PC-9 (cell line): Measurements from ENCODE around the gene NFKBIA. TPM values are rescaled to one million over a fixed set of nuclear protein-coding genes. Genes with fewer than 3 reads are reported as not detected.

Experiments used
- BruUV-seq: library from RNA; stranded (reverse); fragments of 400-500 nt; replicated peaks from 2 replicates; lab custom pipeline; 2021; lab: Mats Ljungman, UMichigan
- CTCF ChIA-PET: fragments of 300-600 bp; sonication (Branson Sonifier 250); formaldehyde crosslinking; loops from one replicate; lab custom pipeline; 2022; ENCODE audit warnings: antibody characterized with exemption; lab: Charles Lee
- POLR2A ChIA-PET: fragments of 300-600 bp; sonication (Branson Sonifier 250); formaldehyde crosslinking; loops from one replicate; lab custom pipeline; 2022; ENCODE audit warnings: antibody characterized with exemption; ENCODE audit not compliant: unreplicated experiment; lab: Charles Lee
- DNase-seq, 2 experiments: peaks; one replicate each; pipeline versions ENCODE4 v3.0.0 to v3.0.0-alpha.2; 2015 to 2022; ENCODE audit warnings: mixed read lengths in 1 of 2
- H2AFZ ChIP-seq: fragments of 200-600 bp; sonication (generic); 2 replicates; pipeline ENCODE4 v1.8.1; 2017; ENCODE audit warnings: antibody characterized with exemption
- H3F3A ChIP-seq: fragments of 200-600 bp; sonication (generic); 2 replicates; pipeline ENCODE4 v1.8.1; 2017; ENCODE audit warnings: antibody characterized with exemption, mild to moderate bottlenecking, low read depth; ENCODE audit not compliant: insufficient read depth
- H3K27ac ChIP-seq: fragments of 200-600 bp; sonication (generic); 2 replicates; pipeline ENCODE4 v1.6.1; 2016; ENCODE audit warnings: mixed run types
- H3K27me3 ChIP-seq: fragments of 200-600 bp; sonication (generic); 2 replicates; pipeline ENCODE4 v1.6.1; 2016; ENCODE audit warnings: low read depth, mixed run types; ENCODE audit not compliant: insufficient read depth
- H3K36me3 ChIP-seq: fragments of 200-600 bp; sonication (generic); 2 replicates; pipeline ENCODE4 v1.6.1; 2016; ENCODE audit warnings: low read depth, mixed run types
- H3K4me1 ChIP-seq: fragments of 200-600 bp; sonication (generic); replicated peaks from 2 replicates; pipeline ENCODE4 v1.6.1; 2016; ENCODE audit warnings: mixed run types; ENCODE audit not compliant: insufficient read depth
- H3K4me2 ChIP-seq: fragments of 200-600 bp; sonication (generic); 2 replicates; pipeline ENCODE4 v1.6.1; 2017; ENCODE audit warnings: mixed run types
- H3K4me3 ChIP-seq: fragments of 200-600 bp; sonication (generic); 2 replicates; pipeline ENCODE4 v1.6.1; 2016; ENCODE audit warnings: mixed run types
- H3K79me2 ChIP-seq: fragments of 200-600 bp; sonication (generic); 2 replicates; pipeline ENCODE4 v1.6.1; 2017; ENCODE audit warnings: low read depth, mixed run types
- H3K9me2 ChIP-seq: fragments of 200-600 bp; sonication (generic); 2 replicates; pipeline ENCODE4 v1.8.1; 2017; ENCODE audit warnings: mild to moderate bottlenecking; ENCODE audit not compliant: insufficient read depth
- H3K9me3 ChIP-seq: fragments of 200-600 bp; sonication (generic); 2 replicates; pipeline ENCODE4 v1.8.1; 2016; ENCODE audit warnings: low read depth; ENCODE audit not compliant: insufficient read depth
- H4K20me1 ChIP-seq: fragments of 200-600 bp; sonication (generic); 2 replicates; pipeline ENCODE4 v1.8.1; 2017; ENCODE audit not compliant: insufficient read depth
- EZH2 ChIP-seq: fragments of 200-600 bp; sonication (generic); IDR thresholded peaks from 2 replicates; pipeline ENCODE4 v1.8.0; 2017; ENCODE audit warnings: antibody characterized with exemption, low read depth
- intact Hi-C: fragments of 100-400 bp; cut with micrococcal nuclease; formaldehyde crosslinking; loops from one replicate; pipeline ENCODE4 v1.10.0; 2022; ENCODE audit not compliant: unreplicated experiment
- total RNA-seq: library from RNA; stranded (reverse); gene quantifications from 2 replicates; pipeline ENCODE4 v1.2.3, GENCODE V29; 2021
- TF ChIP-seq, protein P1 (sequence below): fragments of 200-600 bp; sonication (generic); conservative IDR thresholded peaks from 2 replicates; pipeline ENCODE4 v1.6.1; 2017; ENCODE audit warnings: mixed run types, antibody characterized with exemption, mild to moderate bottlenecking, moderate library complexity

Gene NFKBIA
- total RNA-seq, 1 experiment from 2014 or later = 34.8 TPM

GRCh38 chr14:35353409-35354172 is 51.0 kb downstream of the NFKBIA start:
- Histone ChIP-seq H3K9me3 (no peaks in the 10 kb centered on the region), H3K4me1 (peaks cover 51% of the 10 kb centered on the region), H3F3A (peaks cover 27% of the 10 kb centered on the region), H2AFZ (no peak overlapping the region), H3K36me3 (no peaks in the 10 kb centered on the region), H3K9me2 (no peaks in the 10 kb centered on the region), H3K27me3 (no peaks in the 10 kb centered on the region), H3K4me2 (peak overlapping the region; percentile 40; the same call in 1 of the 2 replicates), H4K20me1 (no peaks in the 10 kb centered on the region), H3K27ac (peak overlapping the region; percentile 27), H3K79me2 (no peaks in the 10 kb centered on the region), H3K4me3 (no peak overlapping the region)
- ChIA-PET POLR2A (no interaction called here), CTCF (no interaction called here)
- BruUV-seq = no TSS peak
- intact Hi-C loops = no loop called here
- no peak for TF ChIP-seq EZH2
- TF ChIP-seq, protein P1, sequence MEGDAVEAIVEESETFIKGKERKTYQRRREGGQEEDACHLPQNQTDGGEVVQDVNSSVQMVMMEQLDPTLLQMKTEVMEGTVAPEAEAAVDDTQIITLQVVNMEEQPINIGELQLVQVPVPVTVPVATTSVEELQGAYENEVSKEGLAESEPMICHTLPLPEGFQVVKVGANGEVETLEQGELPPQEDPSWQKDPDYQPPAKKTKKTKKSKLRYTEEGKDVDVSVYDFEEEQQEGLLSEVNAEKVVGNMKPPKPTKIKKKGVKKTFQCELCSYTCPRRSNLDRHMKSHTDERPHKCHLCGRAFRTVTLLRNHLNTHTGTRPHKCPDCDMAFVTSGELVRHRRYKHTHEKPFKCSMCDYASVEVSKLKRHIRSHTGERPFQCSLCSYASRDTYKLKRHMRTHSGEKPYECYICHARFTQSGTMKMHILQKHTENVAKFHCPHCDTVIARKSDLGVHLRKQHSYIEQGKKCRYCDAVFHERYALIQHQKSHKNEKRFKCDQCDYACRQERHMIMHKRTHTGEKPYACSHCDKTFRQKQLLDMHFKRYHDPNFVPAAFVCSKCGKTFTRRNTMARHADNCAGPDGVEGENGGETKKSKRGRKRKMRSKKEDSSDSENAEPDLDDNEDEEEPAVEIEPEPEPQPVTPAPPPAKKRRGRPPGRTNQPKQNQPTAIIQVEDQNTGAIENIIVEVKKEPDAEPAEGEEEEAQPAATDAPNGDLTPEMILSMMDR = no peak
- DNase-seq = peak in 1 of 2 experiments; percentile 80

- H3K9me3 ChIP-seq = no peaks in the 10 kb centered on the region
- POLR2A ChIA-PET = no interaction called here
- no TSS peak for BruUV-seq
- H3K27ac ChIP-seq = no peak overlapping the region
- CTCF ChIA-PET = no interaction called here
- DNase-seq = no peak
- no peaks in the 10 kb centered on the region for H3K79me2 ChIP-seq
- no peaks in the 10 kb centered on the region for H3K27me3 ChIP-seq
- H3K4me1 ChIP-seq = peaks cover 49% of the 10 kb centered on the region
- intact Hi-C loops = no loop called here
- TF ChIP-seq, protein P1 = no peak
- TF ChIP-seq EZH2 = no peak
- no peaks in the 10 kb centered on the region for H3K9me2 ChIP-seq
- no peak overlapping the region for H3K4me3 ChIP-seq
- no peak overlapping the region for H2AFZ ChIP-seq
- H4K20me1 ChIP-seq = no peaks in the 10 kb centered on the region
- peaks cover 27% of the 10 kb centered on the region for H3F3A ChIP-seq
- H3K36me3 ChIP-seq = no peaks in the 10 kb centered on the region
- H3K4me2 ChIP-seq = 0 out of 2 replicates have a peak overlapping the region, but pooled peaks have one; percentile 40
Measured at GRCh38 chr14:35352274-35353233, 52.0 kb downstream of the NFKBIA start.

GRCh38 chr14:35351897-35352273 is 52.7 kb downstream of the NFKBIA start:
- TF ChIP-seq, protein P1 = no peak
- TF ChIP-seq EZH2 = no peak
- Histone ChIP-seq H3K79me2 (no peaks in the 10 kb centered on the region), H3F3A (peaks cover 27% of the 10 kb centered on the region), H3K36me3 (no peaks in the 10 kb centered on the region), H3K9me3 (no peaks in the 10 kb centered on the region), H3K27ac (no peak overlapping the region), H3K9me2 (no peaks in the 10 kb centered on the region), H4K20me1 (no peaks in the 10 kb centered on the region), H2AFZ (no peak overlapping the region), H3K27me3 (no peaks in the 10 kb centered on the region), H3K4me3 (no peak overlapping the region), H3K4me1 (peaks cover 42% of the 10 kb centered on the region), H3K4me2 (no peak overlapping the region)
- intact Hi-C loops = no loop called here
- BruUV-seq = no TSS peak
- CTCF ChIA-PET = no interaction called here
- POLR2A ChIA-PET = no interaction called here
- no peak for DNase-seq

Other genes starting within 250 kb of the NFKBIA start
- 118 and 188 TPM in 2 replicates for gene PSMA6, start 112.4 kb downstream of the NFKBIA start, total RNA-seq
- gene INSM2, start 129.4 kb upstream of the NFKBIA start, total RNA-seq = not detected in 2 replicates